B cell (primary cell): Measurements from ENCODE around the gene PTPMT1.

Source experiments
- CTCF ChIP-seq: fragments of 200-600 bp; IDR thresholded peaks from one replicate; pipeline ENCODE4 v1.8.0; 2022; ENCODE audit warnings: antibody characterized with exemption, mild to moderate bottlenecking
- EZH2 ChIP-seq: IDR thresholded peaks from 2 replicates; pipeline ENCODE4 v1.6.1; 2012; ENCODE audit warnings: borderline replicate concordance, low read depth, mild to moderate bottlenecking, moderate library complexity, low read length; ENCODE audit not compliant: insufficient read depth, poor library complexity, severe bottlenecking

GRCh38 chr11:47573321-47573720 is 7.9 kb downstream of the PTPMT1 start:
- no peak for TF ChIP-seq CTCF
- TF ChIP-seq EZH2 = no peak
